Spleen (tissue), 11 donors: ENCODE data around the gene MACROD2. TPM values are rescaled to one million over a fixed set of nuclear protein-coding genes. Genes with fewer than 3 reads are reported as not detected.

Source experiments
- DNase-seq: peaks from one replicate; pipeline ENCODE4 v3.0.0-alpha.2; 2020
- H3K27ac ChIP-seq, 8 donors: fragments of 200-600 bp; sonication (generic) in 7 of 8; 1 replicate in 4 of 8; 2 replicates in 4 of 8; pipeline versions ENCODE4 v1.5.0 to v1.8.0; 2016 to 2021; ENCODE audit warnings: inconsistent platforms in 4 of 8, mild to moderate bottlenecking in 4 of 8, moderate library complexity in 1 of 8
- H3K27me3 ChIP-seq, 7 donors: fragments of 200-600 bp; sonication (generic) in 6 of 7; replicated peaks in 1 of 7; 1 replicate in 4 of 7; 2 replicates in 3 of 7; pipeline versions ENCODE4 v1.5.0 to v1.8.0; 2016 to 2021; ENCODE audit warnings: inconsistent platforms in 3 of 7, mild to moderate bottlenecking in 1 of 7
- H3K36me3 ChIP-seq, 6 donors: fragments of 200-600 bp; sonication (generic) in 5 of 6; 1 replicate in 4 of 6; 2 replicates in 2 of 6; pipeline versions ENCODE4 v1.5.0 to v1.8.0; 2016 to 2021; ENCODE audit warnings: inconsistent platforms in 2 of 6
- H3K4me1 ChIP-seq, 6 donors: fragments of 200-600 bp; sonication (generic) in 5 of 6; 1 replicate in 3 of 6; 2 replicates in 3 of 6; pipeline versions ENCODE4 v1.5.0 to v1.8.0; 2016 to 2021; ENCODE audit warnings: inconsistent platforms in 3 of 6
- H3K4me3 ChIP-seq, 8 donors: fragments of 200-600 bp; sonication (generic) in 7 of 8; 1 replicate in 4 of 8; 2 replicates in 4 of 8; pipeline versions ENCODE4 v1.5.0 to v1.8.0; 2016 to 2021; ENCODE audit warnings: inconsistent platforms in 4 of 8, mild to moderate bottlenecking in 4 of 8, moderate library complexity in 2 of 8
- H3K9me3 ChIP-seq, 8 donors: fragments of 200-600 bp; sonication (generic) in 7 of 8; 1 replicate in 4 of 8; 2 replicates in 4 of 8; pipeline versions ENCODE4 v1.5.0 to v1.8.0; 2016 to 2021; ENCODE audit warnings: inconsistent platforms in 4 of 8
- CTCF ChIP-seq, 11 experiments: fragments of 200-600 bp in 7 of 11; fragments of 450-650 bp in 4 of 11; sonication (generic) in 4 of 11; IDR thresholded peaks in 8 of 11; conservative IDR thresholded peaks in 3 of 11; 1 replicate in 7 of 11; 2 replicates in 4 of 11; pipeline versions ENCODE4 v1.4.0 to v1.8.0; 2016 to 2021; ENCODE audit warnings: antibody characterized with exemption in 11 of 11, inconsistent platforms in 4 of 11, mild to moderate bottlenecking in 1 of 11
- POLR2A ChIP-seq, 3 donors: fragments of 450-650 bp; IDR thresholded peaks; one replicate each; pipeline ENCODE4 v1.5.1; 2017; ENCODE audit warnings: antibody characterized with exemption in 3 of 3, mild to moderate bottlenecking in 1 of 3
- POLR2AphosphoS5 ChIP-seq, 3 donors: sonication (generic); formaldehyde crosslinking; IDR thresholded peaks; one replicate each; pipeline ENCODE4 v1.5.1; 2017; ENCODE audit warnings: antibody characterized with exemption in 3 of 3
- WGBS, 5 donors: extraction: QIAGEN DNeasy Blood & Tissue Kit in 3 of 5; methylation state at CpG; one replicate each; pipeline versions ENCODE4 v1.1.5 to v1.1.7; 2013 to 2018; 5-methylcytosine and 5-hydroxymethylcytosine counted together
- intact Hi-C: fragments of 100-400 bp; cut with DNase I; formaldehyde crosslinking; loops from one replicate; pipeline ENCODE4 v1.15.0; 2023; ENCODE audit warnings: low total_unique reads
- polyA plus RNA-seq, 3 donors: library from polyadenylated mRNA; stranded (reverse); fragments of 200-250 nt; gene quantifications; one replicate each; pipeline ENCODE4 v1.2.1, GENCODE V29; 2013
- total RNA-seq, 7 donors: library from RNA; depleted of rRNA in 3 of 7; stranded (reverse); fragments of >200 nt in 3 of 7; fragmentation: NEBNext Ultra II Directional in 4 of 7; extraction: Animal tissue kit (Norgen Biotek cat#: 25700) in 4 of 7; gene quantifications; one replicate each; pipeline versions ENCODE4 v1.1.0 to v1.2.1, GENCODE V29; 2016 to 2021
- donor health status: healthy with polysubstance abuse.
- donor health status: DM: no; HTN: no; CAD: no; lungs with moderate emphysema.
- donor health status: DM: no; HTN: no; CAD: no.
- donor health status: Bipolar disorder and iron deficiency.
- donor health status: healthy.
- donor health status: DM: no; HTN: no; CAD: no.
- donor health status: DM: yes; HTN: yes; CAD: no.

The MACROD2 gene
- total and polyA plus RNA-seq, 10 donors = 1.5 to 4.7 (median 3.4) TPM

DNA sequence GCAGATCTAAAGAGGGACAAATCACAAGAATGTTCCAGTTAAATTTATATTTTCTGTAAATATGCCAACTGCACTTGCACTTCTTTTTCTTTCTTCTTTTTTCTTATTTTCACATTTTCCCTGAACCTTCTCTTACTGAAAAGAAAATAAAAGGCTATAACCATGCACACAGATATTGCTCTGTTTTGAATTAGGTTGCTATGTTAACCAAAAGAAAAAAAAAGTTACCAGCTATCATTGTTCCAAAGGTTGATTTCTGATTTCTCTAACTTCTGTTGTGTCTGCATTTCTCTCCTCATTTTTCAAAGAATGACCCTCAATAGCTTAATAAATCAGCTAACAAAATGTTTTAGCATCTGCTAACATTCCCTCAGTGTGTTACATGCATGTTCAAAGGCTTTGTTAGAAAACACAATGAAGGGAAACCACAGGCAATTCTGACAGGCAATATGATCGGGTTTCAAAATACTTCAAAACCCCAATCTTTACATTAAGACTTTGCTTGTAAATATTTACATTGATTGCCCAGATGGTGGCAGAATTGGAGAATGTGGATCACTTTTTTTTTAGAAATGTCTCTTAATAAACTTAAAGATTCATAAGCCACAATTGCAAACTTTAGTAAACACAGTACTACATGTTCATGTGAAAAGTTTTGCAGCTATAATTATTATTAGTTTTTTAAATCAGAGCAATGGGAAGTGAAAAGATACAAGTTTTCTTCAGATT is 1270.4 kb downstream of the MACROD2 start:
- 21 to 33% (median 24%) methylated on average over 1 of the region's 1 CpG for WGBS, 5 donors

DNA sequence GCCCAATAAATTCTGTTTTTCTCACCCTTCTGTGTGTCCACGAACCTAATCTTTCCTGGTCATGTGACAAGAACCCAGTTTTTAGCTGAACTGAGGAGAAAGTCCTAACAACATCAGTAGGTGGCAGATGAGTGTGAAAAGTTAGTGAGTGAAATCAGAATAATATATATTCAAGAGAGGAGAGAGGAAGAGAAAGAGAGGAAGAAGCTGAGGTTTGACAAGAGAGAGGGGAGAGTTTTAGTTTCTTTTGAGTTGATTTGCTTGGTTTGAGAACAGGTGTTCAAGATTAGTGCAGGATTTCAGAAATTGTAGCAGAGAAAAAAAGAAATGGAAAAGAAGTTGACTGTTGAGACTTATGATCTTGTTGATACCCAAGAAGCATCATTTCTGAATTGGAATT is 1272.6 kb downstream of the MACROD2 start:
- H3K4me3 ChIP-seq = no peak overlapping the region
- no peak for DNase-seq
- no peaks in the 10 kb centered on the region for H3K27me3 ChIP-seq
- intact Hi-C loops = no loop called here
- no peaks in the 10 kb centered on the region for H3K4me1 ChIP-seq
- TF ChIP-seq CTCF (IDR thresholded peaks at IDR 0.05 in 8 of 11, conservative IDR thresholded peaks at IDR 0.05 in 3 of 11) = no peak
- no peak for TF ChIP-seq POLR2A (IDR thresholded peaks at IDR 0.05)
- TF ChIP-seq POLR2AphosphoS5 (IDR thresholded peaks at IDR 0.05) = no peak
- H3K27ac ChIP-seq = no peak overlapping the region
- no peaks in the 10 kb centered on the region for H3K36me3 ChIP-seq
- peaks cover 0 to 4% (median 0%) of the 10 kb centered on the region in 8 donors for H3K9me3 ChIP-seq
- 35 to 56% (median 50%) methylated on average over 1 of the region's 1 CpG for WGBS, 5 donors

More for the DNA sequence above, 1270.4 kb downstream of the MACROD2 start:
- Histone ChIP-seq H3K36me3 (no peaks in the 10 kb centered on the region), H3K4me1 (no peaks in the 10 kb centered on the region), H3K27me3 (no peaks in the 10 kb centered on the region), H3K4me3 (no peak overlapping the region), H3K27ac (no peak overlapping the region), H3K9me3 (no peaks in the 10 kb centered on the region)
- TF ChIP-seq POLR2AphosphoS5 (IDR thresholded peaks at IDR 0.05) = no peak
- TF ChIP-seq POLR2A (IDR thresholded peaks at IDR 0.05) = no peak
- no peak for TF ChIP-seq CTCF (IDR thresholded peaks at IDR 0.05 in 8 of 11, conservative IDR thresholded peaks at IDR 0.05 in 3 of 11)
- intact Hi-C loops = no loop called here
- no peak for DNase-seq

GRCh38 chr20:15278041-15278440 is 1282.7 kb downstream of the MACROD2 start:
- no peak overlapping the region for H3K27ac ChIP-seq
- TF ChIP-seq POLR2A (IDR thresholded peaks at IDR 0.05) (no peak), POLR2AphosphoS5 (IDR thresholded peaks at IDR 0.05) (no peak), CTCF (IDR thresholded peaks at IDR 0.05 in 8 of 11, conservative IDR thresholded peaks at IDR 0.05 in 3 of 11) (no peak)
- H3K4me1 ChIP-seq = no peaks in the 10 kb centered on the region
- peaks cover 0 to 26% (median 13%) of the 10 kb centered on the region in 8 donors for H3K9me3 ChIP-seq
- intact Hi-C loops = no loop called here
- no peak for DNase-seq
- no peaks in the 10 kb centered on the region for H3K27me3 ChIP-seq
- no peak overlapping the region for H3K4me3 ChIP-seq
- H3K36me3 ChIP-seq = no peaks in the 10 kb centered on the region

DNA sequence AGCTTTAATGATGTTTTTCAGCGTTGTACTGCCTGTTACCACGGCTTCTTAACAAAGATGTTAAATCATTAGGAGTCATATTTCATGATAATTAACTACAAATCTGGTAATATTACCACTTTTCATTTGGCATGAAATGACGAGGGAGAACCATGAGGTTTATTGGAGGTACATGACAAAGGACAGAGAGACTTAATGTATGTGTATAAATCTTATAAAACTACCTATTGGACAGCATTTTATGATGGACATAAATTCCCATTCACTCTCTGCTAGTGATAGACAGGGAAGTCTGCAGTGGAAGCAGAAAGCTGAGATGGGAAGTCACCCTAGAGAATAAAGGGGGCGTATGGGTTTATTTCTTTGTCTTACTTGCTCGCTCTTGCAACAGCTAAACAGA is 1292.0 kb downstream of the MACROD2 start:
- Histone ChIP-seq H3K27ac (no peak overlapping the region), H3K36me3 (no peaks in the 10 kb centered on the region), H3K4me1 (no peaks in the 10 kb centered on the region), H3K9me3 (peaks cover 0 to 6% (median 3%) of the 10 kb centered on the region in 8 donors), H3K27me3 (no peaks in the 10 kb centered on the region), H3K4me3 (no peak overlapping the region)
- WGBS, 5 donors = 83 to 90% (median 87%) methylated on average over 5 of the region's 5 CpGs
- intact Hi-C loops = no loop called here
- TF ChIP-seq CTCF (IDR thresholded peaks at IDR 0.05 in 8 of 11, conservative IDR thresholded peaks at IDR 0.05 in 3 of 11) (no peak), POLR2A (IDR thresholded peaks at IDR 0.05) (no peak), POLR2AphosphoS5 (IDR thresholded peaks at IDR 0.05) (no peak)
- DNase-seq = no peak
